ENCODE data around the gene FBH1. TPM values are rescaled to one million over a fixed set of nuclear protein-coding genes. Genes with fewer than 3 reads are reported as not detected.
"Not testable (repeated sequence)": the region's sequence is repeated elsewhere in the genome, so short reads cannot be mapped to it uniquely, and the experiment has no call there.

Gene FBH1
- total and polyA plus RNA-seq, 4 donors: 52.8 to 95.5 (median 65.8) TPM

- Histone ChIP-seq H3K4me3 (ENCODE audit: low read depth, low read length) (no peak overlapping the region), H3K9me3 (ENCODE audit: control insufficient read depth, insufficient read depth, low read length) (peaks cover 2% of the 10 kb centered on the region), H3K4me1 (ENCODE audit: control insufficient read depth, insufficient read depth, low read length) (no peaks in the 10 kb centered on the region), H3K27me3 (ENCODE audit: control insufficient read depth, insufficient read depth, low read length) (no peaks in the 10 kb centered on the region), H3K27ac (ENCODE audit: low read depth, low read length) (no peak overlapping the region), H3K36me3 (ENCODE audit: control insufficient read depth, insufficient read depth, low read length) (peaks cover 17% of the 10 kb centered on the region)
- 97% methylated on average over 4 of the region's 8 CpGs for WGBS (ENCODE audit: insufficient coverage)
- DNase-seq (ENCODE audit: low read depth in 4 of 6, low spot score in 6 of 6): no peak
Measured at GRCh38 chr10:5897504-5897903, 7.5 kb downstream of the FBH1 start.

DNA sequence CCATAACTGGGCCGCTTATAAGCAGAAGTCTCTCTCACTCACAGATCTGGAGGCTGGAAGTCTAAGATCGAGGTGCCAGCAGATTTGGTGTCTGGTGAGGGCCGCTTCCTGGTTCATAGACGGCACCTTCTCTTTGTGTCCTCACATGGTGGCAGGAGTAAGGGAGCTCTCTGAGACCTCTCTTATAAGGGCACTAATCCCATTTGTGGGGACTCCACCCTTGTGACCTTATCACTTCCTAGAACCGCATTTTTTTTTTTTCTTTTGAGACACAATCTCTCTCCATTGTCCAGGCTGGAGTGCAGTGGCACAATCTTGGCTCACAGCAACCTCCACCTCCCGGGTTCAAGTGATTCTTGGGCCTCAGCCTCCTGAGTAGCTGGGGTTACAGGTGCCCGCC is 8.1 kb downstream of the FBH1 start:
- Histone ChIP-seq H3K4me1 (ENCODE audit: control insufficient read depth, insufficient read depth, low read length) (no peaks in the 10 kb centered on the region), H3K4me3 (ENCODE audit: low read depth, low read length) (no peak overlapping the region), H3K27ac (ENCODE audit: low read depth, low read length) (no peak overlapping the region), H3K36me3 (ENCODE audit: control insufficient read depth, insufficient read depth, low read length) (peaks cover 14% of the 10 kb centered on the region), H3K9me3 (ENCODE audit: control insufficient read depth, insufficient read depth, low read length) (peaks cover 2% of the 10 kb centered on the region), H3K27me3 (ENCODE audit: control insufficient read depth, insufficient read depth, low read length) (no peaks in the 10 kb centered on the region)
- WGBS (ENCODE audit: insufficient coverage): 100% methylated on average over 4 of the region's 7 CpGs
- no peak for DNase-seq (ENCODE audit: low read depth in 4 of 6, low spot score in 6 of 6)

GRCh38 chr10:5900247-5900646 is 10.2 kb downstream of the FBH1 start:
- H3K9me3 ChIP-seq (ENCODE audit: control insufficient read depth, insufficient read depth, low read length): peaks cover 2% of the 10 kb centered on the region
- no peak for DNase-seq (ENCODE audit: low read depth in 4 of 6, low spot score in 6 of 6)
- H3K36me3 ChIP-seq (ENCODE audit: control insufficient read depth, insufficient read depth, low read length): peaks cover 14% of the 10 kb centered on the region
- H3K4me1 ChIP-seq (ENCODE audit: control insufficient read depth, insufficient read depth, low read length): no peaks in the 10 kb centered on the region
- H3K27ac ChIP-seq (ENCODE audit: low read depth, low read length): no peak overlapping the region
- H3K27me3 ChIP-seq (ENCODE audit: control insufficient read depth, insufficient read depth, low read length): no peaks in the 10 kb centered on the region
- 96% methylated on average over 13 of the region's 13 CpGs for WGBS (ENCODE audit: insufficient coverage)
- H3K4me3 ChIP-seq (ENCODE audit: low read depth, low read length): no peak overlapping the region

DNA sequence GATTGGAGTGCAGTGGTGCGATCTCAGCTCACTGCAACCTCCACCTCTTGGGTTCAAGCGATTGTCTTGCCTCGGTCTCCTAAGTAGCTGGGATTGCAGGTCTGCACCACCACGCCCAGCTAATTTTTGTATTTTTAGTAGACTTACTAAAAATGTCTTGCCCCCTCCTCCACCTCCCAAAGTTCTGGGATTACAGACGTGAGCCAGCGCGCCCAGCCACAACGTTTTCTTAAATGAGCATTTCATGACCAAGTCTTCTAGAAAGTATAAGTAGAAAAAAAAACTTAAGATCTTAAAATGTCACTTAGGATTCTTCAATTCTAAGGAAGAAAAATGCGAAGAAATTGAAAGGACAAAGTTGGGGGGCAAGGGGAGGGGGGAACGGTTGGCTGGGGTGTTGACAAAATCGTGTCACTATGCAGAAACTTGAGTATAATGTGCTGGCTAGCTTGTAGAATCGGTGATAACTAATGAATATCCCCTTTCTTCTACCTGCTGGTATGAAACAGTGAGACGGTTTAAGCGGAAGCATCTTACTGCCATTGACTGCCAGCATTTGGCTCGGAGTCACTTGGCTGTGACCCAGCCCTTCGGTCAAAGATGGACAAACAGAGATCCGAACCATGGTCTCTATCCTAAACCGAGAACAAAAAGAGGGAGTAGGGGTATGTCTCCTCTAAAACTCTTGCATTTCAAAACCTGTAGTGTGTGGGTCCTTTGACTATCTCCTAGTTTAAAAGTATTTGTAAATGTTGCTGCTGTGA is 12.7 kb downstream of the FBH1 start:
- Histone ChIP-seq H3K27ac (ENCODE audit: low read depth, low read length) (no peak overlapping the region), H3K27me3 (ENCODE audit: control insufficient read depth, insufficient read depth, low read length) (no peaks in the 10 kb centered on the region), H3K4me3 (ENCODE audit: low read depth, low read length) (no peak overlapping the region), H3K36me3 (ENCODE audit: control insufficient read depth, insufficient read depth, low read length) (peaks cover 21% of the 10 kb centered on the region), H3K4me1 (ENCODE audit: control insufficient read depth, insufficient read depth, low read length) (no peaks in the 10 kb centered on the region), H3K9me3 (ENCODE audit: control insufficient read depth, insufficient read depth, low read length) (peaks cover 2% of the 10 kb centered on the region)
- no CpG with 5 or more reads among the region's 18 CpGs for WGBS (ENCODE audit: insufficient coverage)
- DNase-seq (ENCODE audit: low read depth in 4 of 6, low spot score in 6 of 6): peak in 2 of 6 donors; percentile 7 to 13

GRCh38 chr10:5903563-5903962 is 13.5 kb downstream of the FBH1 start:
- H3K27ac ChIP-seq (ENCODE audit: low read depth, low read length): no peak overlapping the region
- H3K36me3 ChIP-seq (ENCODE audit: control insufficient read depth, insufficient read depth, low read length): peaks cover 19% of the 10 kb centered on the region
- no peaks in the 10 kb centered on the region for H3K27me3 ChIP-seq (ENCODE audit: control insufficient read depth, insufficient read depth, low read length)
- H3K4me3 ChIP-seq (ENCODE audit: low read depth, low read length): no peak overlapping the region
- H3K9me3 ChIP-seq (ENCODE audit: control insufficient read depth, insufficient read depth, low read length): no peaks in the 10 kb centered on the region
- WGBS (ENCODE audit: insufficient coverage): 100% methylated on average over 1 of the region's 6 CpGs
- no peaks in the 10 kb centered on the region for H3K4me1 ChIP-seq (ENCODE audit: control insufficient read depth, insufficient read depth, low read length)
- no peak for DNase-seq (ENCODE audit: low read depth in 4 of 6, low spot score in 6 of 6)

DNA sequence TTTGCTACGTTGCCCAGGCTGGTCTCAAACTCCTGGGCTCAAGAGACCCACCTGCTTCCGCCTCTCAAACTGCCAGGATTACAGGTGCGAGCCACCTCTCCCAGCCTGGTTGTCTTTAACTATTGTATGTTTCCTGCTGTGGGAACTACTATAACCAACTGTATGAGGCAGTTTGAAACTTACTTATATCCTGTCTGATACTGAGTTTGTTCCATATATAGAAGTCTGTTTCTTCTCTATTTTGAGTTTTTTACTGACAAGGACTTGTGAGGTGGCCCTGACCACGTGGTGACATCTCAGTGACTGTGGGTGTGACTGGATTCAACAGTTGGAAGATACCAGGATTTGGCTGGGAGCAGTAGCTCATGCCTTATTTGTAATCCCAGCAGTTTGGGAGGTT is 14.2 kb downstream of the FBH1 start:
- Histone ChIP-seq H3K27ac (ENCODE audit: low read depth, low read length) (no peak overlapping the region), H3K36me3 (ENCODE audit: control insufficient read depth, insufficient read depth, low read length) (peaks cover 25% of the 10 kb centered on the region), H3K4me3 (ENCODE audit: low read depth, low read length) (no peak overlapping the region), H3K9me3 (ENCODE audit: control insufficient read depth, insufficient read depth, low read length) (no peaks in the 10 kb centered on the region), H3K4me1 (ENCODE audit: control insufficient read depth, insufficient read depth, low read length) (no peaks in the 10 kb centered on the region), H3K27me3 (ENCODE audit: control insufficient read depth, insufficient read depth, low read length) (no peaks in the 10 kb centered on the region)
- WGBS (ENCODE audit: insufficient coverage): 100% methylated on average over 1 of the region's 4 CpGs
- DNase-seq (ENCODE audit: low read depth in 4 of 6, low spot score in 6 of 6): no peak

DNA sequence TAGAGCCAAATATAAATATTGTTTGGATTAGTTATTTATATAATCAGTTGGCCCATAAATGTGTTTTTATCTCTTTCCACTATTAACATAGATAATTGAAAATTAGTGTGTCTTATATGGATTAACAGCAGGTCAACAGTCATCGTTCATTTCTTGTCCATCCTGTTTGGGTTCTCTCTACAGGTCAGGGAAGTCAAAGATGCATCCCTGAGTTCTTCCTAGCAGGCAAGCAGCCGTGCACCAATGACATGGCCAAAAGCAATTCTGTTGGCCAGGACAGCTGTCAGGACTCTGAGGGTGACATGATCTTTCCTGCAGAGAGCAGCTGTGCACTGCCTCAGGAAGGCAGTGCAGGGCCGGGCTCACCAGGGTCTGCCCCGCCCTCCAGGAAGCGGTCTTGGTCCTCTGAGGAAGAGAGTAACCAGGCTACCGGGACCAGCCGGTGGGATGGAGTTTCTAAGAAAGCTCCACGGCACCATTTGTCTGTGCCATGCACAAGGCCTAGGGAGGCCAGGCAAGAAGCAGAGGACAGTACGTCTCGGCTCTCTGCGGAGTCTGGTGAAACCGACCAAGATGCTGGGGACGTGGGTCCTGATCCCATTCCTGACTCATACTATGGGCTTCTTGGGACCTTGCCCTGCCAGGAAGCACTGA is 15.9 kb downstream of the FBH1 start:
- no peak overlapping the region for H3K27ac ChIP-seq (ENCODE audit: low read depth, low read length)
- no peak for DNase-seq (ENCODE audit: low read depth in 4 of 6, low spot score in 6 of 6)
- no peaks in the 10 kb centered on the region for H3K9me3 ChIP-seq (ENCODE audit: control insufficient read depth, insufficient read depth, low read length)
- H3K27me3 ChIP-seq (ENCODE audit: control insufficient read depth, insufficient read depth, low read length): no peaks in the 10 kb centered on the region
- H3K36me3 ChIP-seq (ENCODE audit: control insufficient read depth, insufficient read depth, low read length): peaks cover 35% of the 10 kb centered on the region
- H3K4me3 ChIP-seq (ENCODE audit: low read depth, low read length): no peak overlapping the region
- WGBS (ENCODE audit: insufficient coverage): 94% methylated on average over 13 of the region's 13 CpGs
- H3K4me1 ChIP-seq (ENCODE audit: control insufficient read depth, insufficient read depth, low read length): no peaks in the 10 kb centered on the region

DNA sequence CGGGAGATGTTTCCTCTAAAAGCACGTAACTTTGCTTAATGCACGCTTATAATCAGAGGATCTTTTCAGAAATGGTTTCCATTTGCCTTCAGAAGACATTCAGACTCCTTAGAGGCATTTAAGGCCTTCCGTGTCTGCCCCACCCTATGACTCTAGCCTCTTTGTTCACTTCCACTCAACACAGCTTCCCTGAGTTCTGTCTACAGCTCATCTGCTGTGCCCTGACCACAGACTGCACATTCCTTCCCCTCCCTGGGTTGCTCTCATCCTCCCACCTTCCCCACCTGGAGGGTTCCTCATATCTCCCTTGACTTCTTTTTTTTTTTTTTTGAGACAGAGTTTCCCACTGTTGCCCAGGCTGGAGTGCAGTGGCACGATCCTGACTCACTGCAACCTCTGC is 16.6 kb downstream of the FBH1 start:
- peaks cover 41% of the 10 kb centered on the region for H3K36me3 ChIP-seq (ENCODE audit: control insufficient read depth, insufficient read depth, low read length)
- H3K9me3 ChIP-seq (ENCODE audit: control insufficient read depth, insufficient read depth, low read length): no peaks in the 10 kb centered on the region
- H3K27me3 ChIP-seq (ENCODE audit: control insufficient read depth, insufficient read depth, low read length): no peaks in the 10 kb centered on the region
- H3K27ac ChIP-seq (ENCODE audit: low read depth, low read length): no peak overlapping the region
- no peak overlapping the region for H3K4me3 ChIP-seq (ENCODE audit: low read depth, low read length)
- DNase-seq (ENCODE audit: low read depth in 4 of 6, low spot score in 6 of 6): no peak
- WGBS (ENCODE audit: insufficient coverage): 98% methylated on average over 4 of the region's 5 CpGs
- no peaks in the 10 kb centered on the region for H3K4me1 ChIP-seq (ENCODE audit: control insufficient read depth, insufficient read depth, low read length)

DNA sequence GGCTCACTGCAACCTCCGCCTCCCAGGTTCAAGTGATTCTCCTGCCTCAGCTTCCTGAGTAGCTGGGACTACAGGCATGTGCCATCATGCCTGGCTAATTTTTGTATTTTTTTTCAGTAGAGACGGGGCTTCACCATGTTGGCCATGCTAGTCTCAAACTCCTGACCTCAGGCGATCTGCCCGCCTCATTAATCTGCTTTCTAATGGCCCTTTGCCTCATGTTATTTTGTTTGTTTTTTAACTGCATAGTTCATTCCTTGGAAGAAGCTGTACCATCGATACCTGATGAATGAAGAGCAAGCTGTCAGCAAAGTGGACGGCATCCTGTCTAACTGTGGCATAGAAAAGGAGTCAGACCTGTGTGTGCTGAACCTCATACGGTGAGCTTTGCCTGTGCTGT is 18.6 kb downstream of the FBH1 start:
- H3K9me3 ChIP-seq (ENCODE audit: control insufficient read depth, insufficient read depth, low read length); H3K4me1 ChIP-seq (ENCODE audit: control insufficient read depth, insufficient read depth, low read length); H3K4me3 ChIP-seq (ENCODE audit: low read depth, low read length); H3K27me3 ChIP-seq (ENCODE audit: control insufficient read depth, insufficient read depth, low read length); H3K27ac ChIP-seq (ENCODE audit: low read depth, low read length); DNase-seq (ENCODE audit: low read depth in 4 of 6, low spot score in 6 of 6): not testable (repeated sequence)
- 96% methylated on average over 4 of the region's 7 CpGs for WGBS (ENCODE audit: insufficient coverage)
- peaks cover 49% of the 10 kb centered on the region for H3K36me3 ChIP-seq (ENCODE audit: control insufficient read depth, insufficient read depth, low read length)

All from spinal cord (tissue), 10 donors.